Trophoblast cell (in vitro differentiated cells and primary cell): ENCODE measurements around the gene SCGB1D4.
A peak's percentile ranks its signal among the peaks of the same experiment; 100 is the strongest.
"Not testable (repeated sequence)": the region's sequence is repeated elsewhere in the genome, so short reads cannot be mapped to it uniquely, and the experiment has no call there.

ENCODE experiments used
- DNase-seq, 2 donors: peaks; one replicate each; pipeline ENCODE4 v3.0.0-alpha.2; 2016
- H2AFZ ChIP-seq: 2 replicates; pipeline ENCODE4 v1.6.1; 2013; ENCODE audit warnings: low read length, moderate library complexity, mild to moderate bottlenecking; ENCODE audit not compliant: insufficient read depth, poor library complexity
- H2AK5ac ChIP-seq: 2 replicates; pipeline ENCODE4 v1.6.1; 2013; ENCODE audit warnings: mild to moderate bottlenecking, low read length
- H2BK120ac ChIP-seq: 2 replicates; pipeline ENCODE4 v1.6.1; 2013; ENCODE audit warnings: low read length, mild to moderate bottlenecking, moderate library complexity; ENCODE audit not compliant: insufficient read depth, poor library complexity
- H2BK12ac ChIP-seq: 2 replicates; pipeline ENCODE4 v1.6.1; 2013; ENCODE audit warnings: mild to moderate bottlenecking, low read length, moderate library complexity
- H2BK5ac ChIP-seq: 2 replicates; pipeline ENCODE4 v1.6.1; 2013; ENCODE audit warnings: low read length, low read depth, moderate library complexity, mild to moderate bottlenecking; ENCODE audit not compliant: poor library complexity
- H3K14ac ChIP-seq: 2 replicates; pipeline ENCODE4 v1.6.1; 2013; ENCODE audit warnings: mild to moderate bottlenecking, low read length
- H3K18ac ChIP-seq: 2 replicates; pipeline ENCODE4 v1.6.1; 2013; ENCODE audit warnings: mild to moderate bottlenecking, low read length
- H3K23ac ChIP-seq: 2 replicates; pipeline ENCODE4 v1.6.1; 2013; ENCODE audit warnings: low read length
- H3K27ac ChIP-seq: 2 replicates; pipeline ENCODE4 v1.5.1; 2013; ENCODE audit warnings: low read depth, mild to moderate bottlenecking, inconsistent platforms, low read length, moderate library complexity
- H3K27me3 ChIP-seq: 2 replicates; pipeline ENCODE4 v1.6.1; 2013; ENCODE audit warnings: inconsistent platforms, mild to moderate bottlenecking, low read length, moderate library complexity; ENCODE audit not compliant: insufficient read depth
- H3K36me3 ChIP-seq, 2 experiments: 1 replicate in 1 of 2; 2 replicates in 1 of 2; pipeline ENCODE4 v1.6.1; 2013; ENCODE audit warnings: low read length in 2 of 2, mild to moderate bottlenecking in 2 of 2, moderate library complexity in 1 of 2; ENCODE audit not compliant: insufficient read depth in 2 of 2, control insufficient read depth in 1 of 2
- H3K4ac ChIP-seq: 2 replicates; pipeline ENCODE4 v1.6.1; 2013; ENCODE audit warnings: low read depth, mild to moderate bottlenecking, low read length, moderate library complexity
- H3K4me1 ChIP-seq, 2 experiments: 1 replicate in 1 of 2; 2 replicates in 1 of 2; pipeline ENCODE4 v1.6.1; 2013; ENCODE audit warnings: low read length in 2 of 2, mild to moderate bottlenecking in 2 of 2, moderate library complexity in 1 of 2; ENCODE audit not compliant: insufficient read depth in 2 of 2, control insufficient read depth in 1 of 2
- H3K4me2 ChIP-seq: 2 replicates; pipeline ENCODE4 v1.6.1; 2013; ENCODE audit warnings: inconsistent platforms, mild to moderate bottlenecking, low read length, moderate library complexity
- H3K4me3 ChIP-seq: 2 replicates; pipeline ENCODE4 v1.5.1; 2013; ENCODE audit warnings: mild to moderate bottlenecking, low read depth, low read length, inconsistent platforms
- H3K79me1 ChIP-seq: one replicate; pipeline ENCODE4 v1.6.1; 2013; ENCODE audit warnings: low read length
- H3K79me2 ChIP-seq: 2 replicates; pipeline ENCODE4 v1.6.1; 2013; ENCODE audit warnings: low read length, mild to moderate bottlenecking; ENCODE audit not compliant: control insufficient read depth, insufficient read depth, poor library complexity
- H3K9ac ChIP-seq: 2 replicates; pipeline ENCODE4 v1.6.1; 2013; ENCODE audit warnings: mild to moderate bottlenecking, low read length
- H3K9me3 ChIP-seq: 2 replicates; pipeline ENCODE4 v1.6.1; 2013; ENCODE audit warnings: low read depth, mild to moderate bottlenecking, control low read depth, inconsistent platforms, low read length; ENCODE audit not compliant: insufficient read depth
- H4K12ac ChIP-seq: 2 replicates; pipeline ENCODE4 v1.6.1; 2013; ENCODE audit warnings: low read depth, mild to moderate bottlenecking, low read length, moderate library complexity
- H4K8ac ChIP-seq: 2 replicates; pipeline ENCODE4 v1.6.1; 2013; ENCODE audit warnings: low read depth, mild to moderate bottlenecking, low read length, moderate library complexity
- H4K91ac ChIP-seq: one replicate; pipeline ENCODE4 v1.6.1; 2013; ENCODE audit warnings: low read depth, mild to moderate bottlenecking, low read length, moderate library complexity
- WGBS: extraction: QIAGEN DNeasy Blood & Tissue Kit; methylation state at CpG from one replicate; pipeline ENCODE4 v1.1.7; 2013; ENCODE audit warnings: missing lambda C conversion rate; ENCODE audit not compliant: insufficient read length, insufficient coverage; ENCODE audit errors: extremely low coverage; 5-methylcytosine and 5-hydroxymethylcytosine counted together

Gene SCGB1D4

DNA sequence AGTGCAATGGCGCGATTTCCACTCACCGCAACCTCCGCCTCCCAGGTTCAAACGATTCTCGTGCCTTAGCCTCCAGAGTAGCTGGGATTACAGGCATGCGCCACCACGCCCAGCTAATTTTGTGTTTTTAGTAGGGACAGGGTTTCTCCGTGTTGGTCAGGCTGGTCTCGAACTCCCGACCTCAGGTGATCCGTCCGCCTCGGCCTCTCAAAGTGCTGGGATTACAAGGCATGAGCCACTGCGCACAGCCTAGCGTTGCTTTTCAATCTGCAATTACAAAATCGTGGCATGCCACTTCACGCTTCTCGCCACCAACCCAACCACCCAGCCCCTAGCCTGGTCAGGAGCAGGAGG is 38.1 kb upstream of the SCGB1D4 start:
- not testable (repeated sequence) for H3K18ac ChIP-seq, H3K14ac ChIP-seq, H3K79me1 ChIP-seq, H2BK5ac ChIP-seq, H2BK120ac ChIP-seq, H3K4ac ChIP-seq, H3K4me1 ChIP-seq, H4K91ac ChIP-seq, H3K79me2 ChIP-seq, H2BK12ac ChIP-seq, H3K9me3 ChIP-seq, H3K23ac ChIP-seq, H3K36me3 ChIP-seq, H3K9ac ChIP-seq, H4K8ac ChIP-seq, H4K12ac ChIP-seq, DNase-seq, H3K27ac ChIP-seq, H2AK5ac ChIP-seq, H3K27me3 ChIP-seq
- Histone ChIP-seq H3K4me2 (peak overlapping the region; percentile 98), H2AFZ (peak overlapping the region; percentile 48), H3K4me3 (peak overlapping the region; percentile 75)
- WGBS, result no CpG with 5 or more reads among the region's 19 CpGs

DNA sequence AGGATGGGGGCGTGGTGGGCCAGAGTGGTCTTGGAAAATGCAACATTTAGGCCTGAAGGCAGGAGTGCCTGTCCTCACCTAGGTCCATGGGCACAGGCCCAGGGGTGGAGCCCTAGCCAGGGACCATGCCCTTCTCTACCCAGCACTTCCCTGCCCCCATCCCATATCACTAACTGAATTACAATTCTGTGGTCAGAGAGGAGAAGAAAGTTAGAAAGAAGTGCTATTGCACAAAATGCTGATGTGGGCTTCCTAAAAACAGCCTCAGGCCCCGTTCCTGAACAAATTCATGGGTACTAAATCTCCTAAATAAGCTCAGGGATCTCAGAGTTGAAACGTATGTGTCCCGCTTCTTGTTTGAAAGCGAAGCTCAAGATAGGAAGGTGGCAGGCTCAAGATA is 34.9 kb upstream of the SCGB1D4 start:
- Histone ChIP-seq H4K91ac (no peak overlapping the region), H4K8ac (no peak overlapping the region), H3K9ac (no peak overlapping the region), H3K36me3 (no peaks in the 10 kb centered on the region), H3K4me2 (no peak overlapping the region), H2BK120ac (no peak overlapping the region), H3K9me3 (no peaks in the 10 kb centered on the region), H3K79me2 (no peaks in the 10 kb centered on the region), H3K18ac (no peak overlapping the region), H3K79me1 (no peaks in the 10 kb centered on the region), H3K14ac (no peak overlapping the region), H2AK5ac (no peak overlapping the region), H3K4me3 (no peak overlapping the region), H4K12ac (no peak overlapping the region), H3K23ac (no peak overlapping the region), H2BK12ac (no peak overlapping the region), H2AFZ (no peak overlapping the region), H3K27me3 (peaks cover 5% of the 10 kb centered on the region), H3K4me1 (peaks cover 0 to 5% of the 10 kb centered on the region in 2 experiments), H3K27ac (no peak overlapping the region), H3K4ac (no peak overlapping the region), H2BK5ac (no peak overlapping the region)
- no CpG with 5 or more reads among the region's 5 CpGs for WGBS
- no peak for DNase-seq

DNA sequence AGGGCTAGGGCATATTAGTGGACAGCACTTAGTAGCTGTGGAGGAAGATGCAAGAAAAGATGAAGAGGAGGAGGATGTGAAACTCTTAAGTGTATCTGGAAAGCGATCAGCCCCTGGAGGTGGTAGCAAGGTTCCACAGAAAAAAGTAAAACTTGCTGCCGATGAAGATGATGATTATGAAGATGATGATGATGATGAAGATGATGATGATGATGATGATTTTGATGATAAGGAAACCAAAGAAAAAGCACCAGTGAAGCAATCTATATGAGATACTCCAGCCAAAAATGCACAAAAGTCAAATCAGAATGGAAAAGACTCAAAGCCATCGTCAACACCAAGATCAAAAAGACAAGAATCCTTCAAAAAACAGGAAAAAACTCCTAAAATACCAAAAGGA is 32.4 kb upstream of the SCGB1D4 start:
- H3K79me2 ChIP-seq, H3K4ac ChIP-seq, H3K9ac ChIP-seq, H3K27ac ChIP-seq, H3K23ac ChIP-seq, H3K9me3 ChIP-seq, H2BK5ac ChIP-seq, H3K27me3 ChIP-seq, H3K14ac ChIP-seq, H2BK12ac ChIP-seq, H4K91ac ChIP-seq, H3K4me1 ChIP-seq, H4K12ac ChIP-seq, H3K18ac ChIP-seq, DNase-seq, H2BK120ac ChIP-seq, H3K36me3 ChIP-seq, H3K79me1 ChIP-seq, H3K4me3 ChIP-seq, H2AK5ac ChIP-seq, H3K4me2 ChIP-seq, H4K8ac ChIP-seq, H2AFZ ChIP-seq: not testable (repeated sequence)
- WGBS, result 100% methylated on average over 1 of the region's 3 CpGs

DNA sequence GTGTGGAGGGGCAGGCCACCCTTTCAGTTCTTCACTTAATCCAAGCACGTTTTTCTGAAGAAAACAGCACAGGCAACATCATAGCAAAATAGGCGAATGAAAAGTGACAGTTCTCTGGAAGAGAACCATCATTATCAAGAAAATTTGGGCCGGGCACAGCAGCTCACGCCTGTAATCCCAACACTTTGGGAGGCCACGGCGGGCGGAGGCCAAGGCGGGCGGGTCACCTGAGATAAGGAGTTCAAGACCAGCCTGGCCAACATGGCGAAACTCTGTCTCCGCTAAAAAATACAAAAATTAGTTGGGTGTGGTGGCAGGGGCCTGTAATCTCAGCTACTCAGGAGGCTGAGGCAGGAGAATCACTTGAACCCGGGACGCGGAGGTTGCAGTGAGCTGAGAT is 28.7 kb upstream of the SCGB1D4 start:
- not testable (repeated sequence) for H3K79me2 ChIP-seq, H3K23ac ChIP-seq, H4K12ac ChIP-seq, H3K9ac ChIP-seq, H3K27ac ChIP-seq, H2BK12ac ChIP-seq, H3K4me1 ChIP-seq, H3K9me3 ChIP-seq, DNase-seq, H3K14ac ChIP-seq, H3K27me3 ChIP-seq, H2BK120ac ChIP-seq, H4K8ac ChIP-seq, H3K4ac ChIP-seq, H3K36me3 ChIP-seq, H3K79me1 ChIP-seq, H2BK5ac ChIP-seq, H4K91ac ChIP-seq, H2AFZ ChIP-seq, H3K4me2 ChIP-seq, H2AK5ac ChIP-seq, H3K18ac ChIP-seq, H3K4me3 ChIP-seq
- no CpG with 5 or more reads among the region's 14 CpGs for WGBS
